NB4 (cell line): Measurements from ENCODE around the gene LMTK2.

Source experiments
- DNase-seq: peaks from one replicate; pipeline ENCODE4 v3.0.0; 2010; ENCODE audit warnings: low read depth
- H3K4me3 ChIP-seq: one replicate; pipeline ENCODE4 v1.5.1; 2011; ENCODE audit warnings: mild to moderate bottlenecking, low read depth, low read length, moderate library complexity
- MYC ChIP-seq: IDR thresholded peaks from 2 replicates; pipeline ENCODE4 v1.6.1; 2011; ENCODE audit warnings: low read depth, low read length
- POLR2A ChIP-seq: IDR thresholded peaks from 2 replicates; pipeline ENCODE4 v1.6.1; 2011; ENCODE audit warnings: mild to moderate bottlenecking; ENCODE audit not compliant: insufficient read length; ENCODE audit errors: extremely low read depth
- TF ChIP-seq, protein P1 (sequence below): IDR thresholded peaks from 2 replicates; pipeline ENCODE4 v1.6.1; 2011; ENCODE audit warnings: low read depth, low read length
- TF ChIP-seq, protein P2 (sequence below): IDR thresholded peaks from one replicate; pipeline ENCODE4 v1.5.1; 2012; ENCODE audit warnings: low read depth, low read length

LMTK2 gene

DNA sequence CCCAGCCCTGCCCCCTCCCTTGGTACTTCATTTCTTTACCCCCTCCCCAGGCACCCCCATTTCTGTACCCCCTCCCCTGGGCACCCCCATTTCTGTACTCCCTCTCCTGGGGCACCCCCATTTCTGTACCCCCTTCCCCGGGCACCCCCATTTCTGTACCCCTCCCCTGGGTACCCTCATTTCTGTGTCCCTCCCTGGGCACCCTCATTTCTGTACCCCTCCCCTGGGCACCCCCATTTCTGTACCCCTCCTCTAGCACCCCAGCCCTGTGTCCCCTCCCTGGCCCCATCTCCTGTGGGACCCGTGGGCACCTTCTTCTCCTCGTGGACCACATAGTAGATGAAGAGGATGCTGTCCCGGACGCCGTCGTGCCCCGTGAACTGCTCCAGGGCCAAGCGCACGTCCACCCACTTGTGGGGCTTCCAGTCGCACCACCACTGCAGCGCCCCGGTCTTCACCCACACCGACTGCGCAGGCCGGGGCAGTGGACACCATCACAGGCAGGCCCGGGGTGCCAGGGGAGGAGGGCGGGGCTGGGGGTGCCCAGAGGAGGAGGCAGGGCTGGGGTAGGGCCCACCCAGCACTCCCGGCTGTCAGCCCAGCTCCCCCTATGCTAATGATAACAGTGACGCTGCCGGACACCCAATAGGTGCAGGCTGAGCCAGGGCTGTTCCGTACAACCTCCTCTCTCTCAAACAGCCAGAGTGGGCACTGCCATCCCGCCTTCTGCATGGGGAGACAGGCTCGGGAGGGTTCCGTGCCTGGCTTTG is 125.0 kb downstream of the LMTK2 start:
- TF ChIP-seq, protein P1, sequence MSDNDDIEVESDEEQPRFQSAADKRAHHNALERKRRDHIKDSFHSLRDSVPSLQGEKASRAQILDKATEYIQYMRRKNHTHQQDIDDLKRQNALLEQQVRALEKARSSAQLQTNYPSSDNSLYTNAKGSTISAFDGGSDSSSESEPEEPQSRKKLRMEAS, result no peak
- TF ChIP-seq MYC, result no peak
- no peak for TF ChIP-seq POLR2A
- TF ChIP-seq, protein P2, sequence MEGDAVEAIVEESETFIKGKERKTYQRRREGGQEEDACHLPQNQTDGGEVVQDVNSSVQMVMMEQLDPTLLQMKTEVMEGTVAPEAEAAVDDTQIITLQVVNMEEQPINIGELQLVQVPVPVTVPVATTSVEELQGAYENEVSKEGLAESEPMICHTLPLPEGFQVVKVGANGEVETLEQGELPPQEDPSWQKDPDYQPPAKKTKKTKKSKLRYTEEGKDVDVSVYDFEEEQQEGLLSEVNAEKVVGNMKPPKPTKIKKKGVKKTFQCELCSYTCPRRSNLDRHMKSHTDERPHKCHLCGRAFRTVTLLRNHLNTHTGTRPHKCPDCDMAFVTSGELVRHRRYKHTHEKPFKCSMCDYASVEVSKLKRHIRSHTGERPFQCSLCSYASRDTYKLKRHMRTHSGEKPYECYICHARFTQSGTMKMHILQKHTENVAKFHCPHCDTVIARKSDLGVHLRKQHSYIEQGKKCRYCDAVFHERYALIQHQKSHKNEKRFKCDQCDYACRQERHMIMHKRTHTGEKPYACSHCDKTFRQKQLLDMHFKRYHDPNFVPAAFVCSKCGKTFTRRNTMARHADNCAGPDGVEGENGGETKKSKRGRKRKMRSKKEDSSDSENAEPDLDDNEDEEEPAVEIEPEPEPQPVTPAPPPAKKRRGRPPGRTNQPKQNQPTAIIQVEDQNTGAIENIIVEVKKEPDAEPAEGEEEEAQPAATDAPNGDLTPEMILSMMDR, result no peak
- H3K4me3 ChIP-seq, result no peak overlapping the region
- no peak for DNase-seq

DNA sequence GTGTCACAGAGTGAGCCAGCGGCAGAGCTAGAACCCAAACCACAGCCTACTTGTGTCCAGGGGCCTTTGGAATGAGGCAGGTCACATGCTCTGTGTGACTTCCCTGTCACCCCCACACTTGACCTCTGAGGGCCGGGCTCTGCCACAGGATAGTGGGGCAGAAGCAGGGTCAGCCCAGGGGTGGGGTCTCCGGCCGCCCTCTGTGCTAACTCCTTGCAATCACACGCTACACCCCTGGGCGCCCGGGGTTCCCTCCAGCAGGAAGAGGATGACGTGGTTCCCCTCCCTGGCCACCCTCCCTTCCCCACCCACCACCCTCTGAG is 125.6 kb downstream of the LMTK2 start:
- DNase-seq, result no peak
- no peak for TF ChIP-seq POLR2A
- no peak for TF ChIP-seq MYC
- TF ChIP-seq, protein P2, result no peak
- TF ChIP-seq, protein P1, result no peak
- no peak overlapping the region for H3K4me3 ChIP-seq

DNA sequence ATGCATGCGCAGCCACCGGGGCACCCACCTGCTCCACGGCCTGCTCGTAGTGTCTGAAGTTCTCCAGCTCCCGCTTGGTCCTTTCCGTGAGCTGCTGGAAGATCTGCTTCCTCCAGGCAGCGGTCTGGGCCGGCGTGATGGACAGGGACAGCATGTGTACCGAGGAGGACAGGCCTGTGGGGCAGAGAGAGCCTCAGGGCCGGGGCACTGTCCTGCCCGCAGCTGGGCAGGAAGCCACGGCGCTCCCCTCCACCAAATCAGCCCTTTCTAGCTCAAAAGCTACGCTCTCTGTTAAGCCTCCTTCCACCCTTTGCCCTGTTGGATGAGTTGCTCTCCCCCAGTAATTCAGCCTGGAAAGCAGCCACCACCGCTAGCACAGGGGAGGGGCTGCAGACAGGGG is 126.1 kb downstream of the LMTK2 start:
- no peak for DNase-seq
- TF ChIP-seq, protein P2, result no peak
- TF ChIP-seq, protein P1, result no peak
- TF ChIP-seq MYC (no peak), POLR2A (no peak)
- no peak overlapping the region for H3K4me3 ChIP-seq

DNA sequence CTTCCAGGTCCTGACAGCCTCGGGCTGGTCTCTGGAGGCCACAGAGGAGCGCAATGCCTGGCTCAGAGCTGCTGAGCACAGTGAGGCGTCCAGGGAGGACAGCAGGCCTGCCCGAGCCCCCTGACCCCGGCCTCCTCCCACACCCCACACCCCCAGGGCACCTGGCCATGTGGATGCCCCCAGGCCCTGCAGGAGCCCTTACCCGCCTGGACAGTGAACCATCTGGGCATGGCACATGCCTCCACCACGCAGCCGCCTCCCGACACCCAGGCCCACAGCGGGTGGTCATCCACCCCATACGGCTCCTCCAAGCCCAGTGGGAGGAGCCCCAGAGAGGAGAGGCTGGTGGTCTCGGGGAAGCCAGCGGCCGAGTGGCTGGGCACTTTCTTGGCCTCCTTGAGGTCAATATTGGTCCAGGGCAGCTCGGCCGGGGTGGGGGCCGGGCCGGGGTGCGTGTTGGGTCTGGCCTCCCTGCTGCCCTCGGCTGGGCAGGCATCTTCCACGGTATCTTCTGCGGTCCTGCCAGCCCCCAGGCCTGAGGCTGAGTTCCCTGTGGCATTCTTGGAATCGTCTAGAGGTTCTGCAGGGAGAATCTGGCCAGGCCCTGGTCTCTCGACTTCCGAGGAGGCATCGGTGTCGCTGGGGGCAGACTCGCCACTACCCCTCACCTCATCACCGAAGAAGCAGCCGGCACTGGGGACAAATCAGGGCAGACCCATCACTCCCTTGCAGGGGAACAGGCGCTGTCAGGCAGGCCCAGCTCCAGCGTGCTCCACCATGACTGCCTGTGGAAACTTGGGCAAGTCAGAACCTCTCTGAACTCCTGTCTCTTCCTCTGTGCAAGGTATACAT is 126.8 kb downstream of the LMTK2 start:
- TF ChIP-seq MYC, result no peak
- TF ChIP-seq, protein P1, result no peak
- no peak for TF ChIP-seq POLR2A
- TF ChIP-seq, protein P2, result no peak
- H3K4me3 ChIP-seq, result no peak overlapping the region
- DNase-seq, result no peak

DNA sequence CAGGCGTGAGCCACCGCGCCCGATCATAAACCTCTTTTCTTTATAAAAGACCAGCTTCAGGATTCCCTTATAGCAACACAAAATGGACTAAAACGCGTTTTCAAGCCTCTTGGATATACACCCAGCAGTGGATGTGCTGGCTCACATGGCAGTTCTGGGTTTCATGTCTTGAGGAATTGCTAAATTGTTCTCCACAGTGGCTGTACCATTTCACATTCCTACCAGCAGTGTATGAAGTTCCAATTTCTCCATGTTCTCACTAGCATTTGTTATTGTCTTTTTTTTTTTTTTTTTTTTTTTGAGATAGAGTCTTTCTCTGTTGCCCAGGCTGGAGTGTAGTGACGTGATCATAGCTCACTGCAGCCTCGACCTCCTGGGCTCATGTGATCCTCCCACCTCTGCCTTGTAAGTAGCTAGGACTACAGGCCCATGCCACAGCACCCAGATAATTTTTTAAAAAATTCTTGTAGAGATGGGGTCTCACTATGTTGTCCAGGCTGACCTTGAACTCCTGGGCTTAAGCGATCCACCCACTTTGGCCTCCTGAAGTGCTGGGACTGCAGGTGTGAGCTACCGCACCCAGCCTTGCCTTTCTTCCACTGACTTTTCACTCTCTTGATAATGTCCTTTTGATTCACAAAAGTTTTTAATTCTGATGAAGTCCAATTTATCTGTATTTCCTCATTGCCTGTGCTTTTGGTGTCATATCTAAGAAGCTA is 127.9 kb downstream of the LMTK2 start:
- no peak for DNase-seq
- no peak overlapping the region for H3K4me3 ChIP-seq
- no peak for TF ChIP-seq POLR2A
- TF ChIP-seq, protein P1, result no peak
- TF ChIP-seq, protein P2, result no peak
- TF ChIP-seq MYC, result no peak
